ENCODE results near the gene WSCD1.

DNA sequence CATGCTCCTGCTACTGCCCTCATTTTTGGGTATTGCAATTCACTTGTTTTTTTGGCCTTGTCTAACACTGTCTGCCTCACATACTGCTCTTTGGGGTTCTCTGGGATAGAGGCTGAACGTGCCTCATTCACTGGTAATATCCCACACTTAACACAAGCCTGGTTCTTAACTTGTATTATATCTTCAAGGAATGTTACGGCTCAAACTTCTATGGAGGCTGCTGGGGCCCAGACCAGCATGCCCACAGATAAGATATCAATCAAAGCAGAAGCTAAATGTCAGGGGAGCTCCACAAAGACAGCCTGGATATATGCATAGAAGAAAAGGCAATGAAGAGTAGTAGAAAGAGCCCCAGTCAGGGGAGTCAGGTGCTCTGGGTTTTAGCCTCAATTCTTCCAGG is 103.5 kb downstream of the WSCD1 start:
- TF ChIP-seq EZH2phosphoT487 (IDR thresholded peaks at IDR 0.05; ENCODE audit: borderline replicate concordance, low read length): no peak
- TF ChIP-seq, protein P1, sequence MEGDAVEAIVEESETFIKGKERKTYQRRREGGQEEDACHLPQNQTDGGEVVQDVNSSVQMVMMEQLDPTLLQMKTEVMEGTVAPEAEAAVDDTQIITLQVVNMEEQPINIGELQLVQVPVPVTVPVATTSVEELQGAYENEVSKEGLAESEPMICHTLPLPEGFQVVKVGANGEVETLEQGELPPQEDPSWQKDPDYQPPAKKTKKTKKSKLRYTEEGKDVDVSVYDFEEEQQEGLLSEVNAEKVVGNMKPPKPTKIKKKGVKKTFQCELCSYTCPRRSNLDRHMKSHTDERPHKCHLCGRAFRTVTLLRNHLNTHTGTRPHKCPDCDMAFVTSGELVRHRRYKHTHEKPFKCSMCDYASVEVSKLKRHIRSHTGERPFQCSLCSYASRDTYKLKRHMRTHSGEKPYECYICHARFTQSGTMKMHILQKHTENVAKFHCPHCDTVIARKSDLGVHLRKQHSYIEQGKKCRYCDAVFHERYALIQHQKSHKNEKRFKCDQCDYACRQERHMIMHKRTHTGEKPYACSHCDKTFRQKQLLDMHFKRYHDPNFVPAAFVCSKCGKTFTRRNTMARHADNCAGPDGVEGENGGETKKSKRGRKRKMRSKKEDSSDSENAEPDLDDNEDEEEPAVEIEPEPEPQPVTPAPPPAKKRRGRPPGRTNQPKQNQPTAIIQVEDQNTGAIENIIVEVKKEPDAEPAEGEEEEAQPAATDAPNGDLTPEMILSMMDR (conservative IDR thresholded peaks at IDR 0.05; ENCODE audit: low read depth, low read length): no peak
